ENCODE results near the gene KRT84. TPM values are rescaled to one million over a fixed set of nuclear protein-coding genes. Genes with fewer than 3 reads are reported as not detected.

KRT84 gene
- total and polyA plus RNA-seq, 2 of the 4 experiments (the other 2 are of a cell fraction) = not detected

GRCh38 chr12:52399756-52400155, 14.3 kb upstream of the KRT84 start:
- ATAC-seq (ENCODE audit: low read depth) (no peak), DNase-seq (no peak)
- Histone ChIP-seq H4K8ac (ENCODE audit: low read depth in 2 of 2, low read length in 2 of 2) (no peak overlapping the region), H3K79me1 (ENCODE audit: low read depth in 1 of 2, low read length in 2 of 2) (no peaks in the 10 kb centered on the region), H2AK9ac (replicated peaks; ENCODE audit: low read depth, low read length, poor library complexity) (no peak overlapping the region), H3K56ac (ENCODE audit: extremely low read depth, insufficient read depth, low read length) (no peak overlapping the region), H3K4me2 (ENCODE audit: low read depth, low read length) (no peak overlapping the region), H3K18ac (ENCODE audit: low read depth, low read length) (no peak overlapping the region), H4K91ac (ENCODE audit: insufficient read depth, low read depth, low read length) (no peak overlapping the region), H3K23ac (ENCODE audit: low read depth, low read length) (no peak overlapping the region), H3K4me1 (ENCODE audit: control insufficient read depth, insufficient read depth, low read length) (no peaks in the 10 kb centered on the region), H2AFZ (replicated peaks; ENCODE audit: low read length, poor library complexity) (no peak overlapping the region), H3K9me1 (ENCODE audit: insufficient read depth, low read length) (no peaks in the 10 kb centered on the region), H3K9ac (ENCODE audit: low read depth, low read length) (no peak overlapping the region), H2BK20ac (ENCODE audit: low read depth, low read length) (no peak overlapping the region), H2BK15ac (ENCODE audit: low read depth, low read length) (no peak overlapping the region), H3K4me3 (ENCODE audit: insufficient read depth, low read depth, low read length) (no peak overlapping the region), H3K27ac (ENCODE audit: insufficient read depth, low read length) (no peak overlapping the region), H3K36me3 (ENCODE audit: control insufficient read depth, insufficient read depth, low read length) (no peaks in the 10 kb centered on the region), H3K4ac (ENCODE audit: low read depth, low read length) (no peak overlapping the region), H3K27me3 (ENCODE audit: control insufficient read depth, insufficient read depth, low read length) (peaks cover 53% of the 10 kb centered on the region), H2BK5ac (ENCODE audit: low read depth, low read length, poor library complexity, severe bottlenecking) (no peak overlapping the region), H2BK120ac (ENCODE audit: low read depth, low read length) (no peak overlapping the region), H3K9me3 (ENCODE audit: control insufficient read depth, insufficient read depth, low read length) (no peaks in the 10 kb centered on the region), H2AK5ac (ENCODE audit: low read depth, low read length) (no peak overlapping the region), H4K20me1 (ENCODE audit: insufficient read depth, low read length) (no peaks in the 10 kb centered on the region), H3K14ac (replicated peaks; ENCODE audit: low read depth, low read length) (no peak overlapping the region), H4K5ac (ENCODE audit: low read depth, low read length) (no peak overlapping the region)
- intact Hi-C loops (cut with micrococcal nuclease) (no loop called here), in situ Hi-C loops (cut with MboI; ENCODE audit: low sequenced_read_pairs) (no loop called here), dilution Hi-C loops (cut with HindIII; ENCODE audit: low sequenced_read_pairs, unreplicated experiment) (no loop called here)
- ChIA-PET POLR2A (ENCODE audit: unreplicated experiment) (no interaction called here), CTCF (no interaction called here)
- TF ChIP-seq POLR2A (IDR thresholded peaks at IDR 0.05; ENCODE audit: low read depth, low read length) (no peak), RFX5 (IDR thresholded peaks at IDR 0.05; ENCODE audit: low read depth, low read length) (no peak), MAFK (IDR thresholded peaks at IDR 0.05; ENCODE audit: low read depth, low read length) (no peak), MAZ (IDR thresholded peaks at IDR 0.05; ENCODE audit: borderline replicate concordance, low read depth, low read length) (no peak), FOS (IDR thresholded peaks at IDR 0.05; ENCODE audit: low read depth, low read length) (no peak), CTCF (conservative IDR thresholded peaks at IDR 0.05; ENCODE audit: low read depth, low read length) (no peak), NFE2L2 (IDR thresholded peaks at IDR 0.05; ENCODE audit: low read depth, low read length) (no peak), CHD1 (IDR thresholded peaks at IDR 0.05; ENCODE audit: low read depth, low read length) (no peak), SMC3 (IDR thresholded peaks at IDR 0.05; ENCODE audit: low read depth, low read length) (no peak), MXI1 (IDR thresholded peaks at IDR 0.05; ENCODE audit: borderline replicate concordance, low read depth, low read length) (no peak)
- BruUV-seq (replicated peaks) = no TSS peak
- WGBS, 2 experiments (ENCODE audit: extremely low coverage in 2 of 2, insufficient read length in 1 of 2) = 75% methylated on average over 8 of the region's 16 CpGs; no CpG with 5 or more reads in 1 of the 2 experiments
